Cerebellar cortex (tissue), 1 donor: ENCODE results near the gene CACNA2D3.

Experiments
- DNase-seq: peaks from one replicate; pipeline ENCODE4 v3.0.0-alpha.2; 2015; ENCODE audit warnings: low spot score

The CACNA2D3 gene

GRCh38 chr3:54530944-54531343 lies 408.6 kb downstream of the CACNA2D3 start:
- DNase-seq: no peak

- DNase-seq: no peak
Measured at GRCh38 chr3:54531741-54532140, 409.4 kb downstream of the CACNA2D3 start.

GRCh38 chr3:54533856-54534255 lies 411.5 kb downstream of the CACNA2D3 start:
- DNase-seq: no peak

- peak; percentile 4 for DNase-seq
Measured at GRCh38 chr3:54535619-54536018, 413.3 kb downstream of the CACNA2D3 start.

- DNase-seq: peak; percentile 79
Measured at GRCh38 chr3:54536450-54536849, 414.1 kb downstream of the CACNA2D3 start.

GRCh38 chr3:54537506-54537905 lies 415.2 kb downstream of the CACNA2D3 start:
- DNase-seq: no peak

- peak; percentile 5 for DNase-seq
Measured at GRCh38 chr3:54538346-54538745, 416.0 kb downstream of the CACNA2D3 start.

- DNase-seq: no peak
Measured at GRCh38 chr3:54541369-54541768, 419.0 kb downstream of the CACNA2D3 start.

GRCh38 chr3:54543446-54543845 lies 421.1 kb downstream of the CACNA2D3 start:
- DNase-seq: no peak

- DNase-seq: no peak
Measured at GRCh38 chr3:54547051-54547450, 424.7 kb downstream of the CACNA2D3 start.

GRCh38 chr3:54547846-54548245 lies 425.5 kb downstream of the CACNA2D3 start:
- no peak for DNase-seq

GRCh38 chr3:54549607-54550220 lies 427.4 kb downstream of the CACNA2D3 start:
- DNase-seq: no peak

GRCh38 chr3:54550221-54550977 lies 428.0 kb downstream of the CACNA2D3 start:
- no peak for DNase-seq

- DNase-seq: no peak
Measured at GRCh38 chr3:54556630-54557029, 434.3 kb downstream of the CACNA2D3 start.

- no peak for DNase-seq
Measured at GRCh38 chr3:54557538-54558428, 435.4 kb downstream of the CACNA2D3 start.

- no peak for DNase-seq
Measured at GRCh38 chr3:54563501-54564200, 441.3 kb downstream of the CACNA2D3 start.

- no peak for DNase-seq
Measured at GRCh38 chr3:54564374-54564925, 442.1 kb downstream of the CACNA2D3 start.

- DNase-seq: no peak
Measured at GRCh38 chr3:54565956-54566355, 443.6 kb downstream of the CACNA2D3 start.

- no peak for DNase-seq
Measured at GRCh38 chr3:54567949-54568348, 445.6 kb downstream of the CACNA2D3 start.

- DNase-seq: no peak
Measured at GRCh38 chr3:54570008-54570407, 447.7 kb downstream of the CACNA2D3 start.

GRCh38 chr3:54572197-54572895 lies 450.0 kb downstream of the CACNA2D3 start:
- no peak for DNase-seq
